NB4 (cell line): ENCODE measurements around the gene ARL2BP.

Experiments
- CTCF ChIP-seq: IDR thresholded peaks from one replicate; pipeline ENCODE4 v1.5.1; 2012; ENCODE audit warnings: low read depth, low read length
- MAX ChIP-seq: IDR thresholded peaks from 2 replicates; pipeline ENCODE4 v1.6.1; 2011; ENCODE audit warnings: low read depth, low read length
- MYC ChIP-seq: IDR thresholded peaks from 2 replicates; pipeline ENCODE4 v1.6.1; 2011; ENCODE audit warnings: low read depth, low read length
- POLR2A ChIP-seq: IDR thresholded peaks from 2 replicates; pipeline ENCODE4 v1.6.1; 2011; ENCODE audit warnings: mild to moderate bottlenecking; ENCODE audit not compliant: insufficient read length; ENCODE audit errors: extremely low read depth

- TF ChIP-seq CTCF (no peak), POLR2A (no peak), MAX (no peak), MYC (no peak)
Observed at GRCh38 chr16:57223057-57223456, 22.0 kb upstream of the ARL2BP start.
